Lung (tissue), 12 donors: ENCODE results near the gene PLAU. TPM values are rescaled to one million over a fixed set of nuclear protein-coding genes. Genes with fewer than 3 reads are reported as not detected.

Source experiments
- ATAC-seq: fragments of 200-7000 bp; cut with Tn5 transposase; one replicate; pipeline ENCODE4 v1.9.1; 2020; ENCODE audit warnings: moderate number of reproducible peaks; ENCODE audit not compliant: insufficient read depth, low FRiP score
- DNase-seq, 3 donors: peaks; one replicate each; pipeline ENCODE4 v3.0.0-alpha.2; 2013 to 2017
- H3K27ac ChIP-seq, 2 donors: one replicate each; pipeline ENCODE4 v1.5.1; 2013; ENCODE audit warnings: mild to moderate bottlenecking in 2 of 2, moderate library complexity in 2 of 2, control low read depth in 1 of 2, inconsistent platforms in 1 of 2, low read depth in 1 of 2, low read length in 1 of 2
- H3K27me3 ChIP-seq, 3 donors: one replicate each; pipeline ENCODE4 v1.5.1; 2013; ENCODE audit warnings: low read length in 2 of 3; ENCODE audit not compliant: control insufficient read depth in 3 of 3, insufficient read depth in 3 of 3
- H3K36me3 ChIP-seq, 4 donors: one replicate each; pipeline ENCODE4 v1.5.1; 2013; ENCODE audit warnings: low read length in 4 of 4, mild to moderate bottlenecking in 1 of 4, moderate library complexity in 1 of 4; ENCODE audit not compliant: control insufficient read depth in 4 of 4, insufficient read depth in 4 of 4
- H3K4me1 ChIP-seq, 5 donors: one replicate each; pipeline ENCODE4 v1.5.1; 2013; ENCODE audit warnings: low read length in 5 of 5, mild to moderate bottlenecking in 2 of 5, moderate library complexity in 1 of 5; ENCODE audit not compliant: control insufficient read depth in 5 of 5, insufficient read depth in 5 of 5
- H3K4me3 ChIP-seq: one replicate; pipeline ENCODE4 v1.5.1; 2013; ENCODE audit warnings: mild to moderate bottlenecking, control low read depth, moderate library complexity
- H3K9ac ChIP-seq, 2 donors: one replicate each; pipeline ENCODE4 v1.5.1; 2013; ENCODE audit warnings: low read length in 2 of 2, control low read depth in 1 of 2; ENCODE audit not compliant: insufficient read depth in 1 of 2
- H3K9me3 ChIP-seq, 4 donors: one replicate each; pipeline ENCODE4 v1.5.1; 2013; ENCODE audit warnings: low read length in 3 of 4, mild to moderate bottlenecking in 1 of 4, moderate library complexity in 1 of 4; ENCODE audit not compliant: control insufficient read depth in 4 of 4, insufficient read depth in 3 of 4
- WGBS, 2 donors: extraction: QIAGEN DNeasy Blood & Tissue Kit; methylation state at CpG; one replicate each; pipeline ENCODE4 v1.1.7; 2013; 5-methylcytosine and 5-hydroxymethylcytosine counted together
- polyA plus RNA-seq, 2 donors: library from polyadenylated mRNA; stranded (reverse); fragments of 200-250 nt; gene quantifications; one replicate each; pipeline ENCODE4 v1.2.1, GENCODE V29; 2013
- total RNA-seq, 2 donors: library from RNA; depleted of rRNA in 1 of 2; stranded (reverse); fragments of >200 nt in 1 of 2; gene quantifications; one replicate each; pipeline ENCODE4 v1.2.1, GENCODE V29; 2014 to 2021
- TF ChIP-seq, protein P1 (sequence below): IDR thresholded peaks from 2 replicates; pipeline ENCODE4 v1.5.1; 2012; ENCODE audit warnings: mild to moderate bottlenecking; ENCODE audit errors: control extremely low read depth, extremely low read depth
- donor health status: control.
- donor health status: control.
- donor health status: Bipolar disorder and iron deficiency.
- donor health status: healthy.
- donor health status: DM: yes; HTN: yes; CAD: no.

Gene PLAU
- total and polyA plus RNA-seq, 4 donors = 11.6 to 36.7 (median 18.3) TPM

DNA sequence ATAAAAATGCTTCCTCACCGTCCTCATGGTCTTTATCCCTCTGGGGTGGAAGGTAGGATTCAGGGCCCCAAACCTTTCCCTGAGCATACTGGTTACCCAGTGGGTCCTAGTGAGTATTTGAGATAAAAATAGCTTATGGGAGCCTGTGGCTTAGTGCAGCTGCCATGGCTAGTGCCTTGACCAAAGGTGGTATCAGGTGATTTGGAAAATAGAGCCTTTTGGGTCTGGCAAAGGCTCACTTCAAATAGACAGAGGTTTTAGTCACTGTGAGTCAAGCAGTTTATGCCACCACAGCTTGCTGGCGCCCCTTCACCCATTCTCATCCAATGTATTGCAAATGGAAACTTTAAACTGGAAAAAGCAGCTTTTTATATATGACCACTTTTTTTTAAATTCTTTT lies 30.4 kb downstream of the PLAU start:
- TF ChIP-seq, protein P1, sequence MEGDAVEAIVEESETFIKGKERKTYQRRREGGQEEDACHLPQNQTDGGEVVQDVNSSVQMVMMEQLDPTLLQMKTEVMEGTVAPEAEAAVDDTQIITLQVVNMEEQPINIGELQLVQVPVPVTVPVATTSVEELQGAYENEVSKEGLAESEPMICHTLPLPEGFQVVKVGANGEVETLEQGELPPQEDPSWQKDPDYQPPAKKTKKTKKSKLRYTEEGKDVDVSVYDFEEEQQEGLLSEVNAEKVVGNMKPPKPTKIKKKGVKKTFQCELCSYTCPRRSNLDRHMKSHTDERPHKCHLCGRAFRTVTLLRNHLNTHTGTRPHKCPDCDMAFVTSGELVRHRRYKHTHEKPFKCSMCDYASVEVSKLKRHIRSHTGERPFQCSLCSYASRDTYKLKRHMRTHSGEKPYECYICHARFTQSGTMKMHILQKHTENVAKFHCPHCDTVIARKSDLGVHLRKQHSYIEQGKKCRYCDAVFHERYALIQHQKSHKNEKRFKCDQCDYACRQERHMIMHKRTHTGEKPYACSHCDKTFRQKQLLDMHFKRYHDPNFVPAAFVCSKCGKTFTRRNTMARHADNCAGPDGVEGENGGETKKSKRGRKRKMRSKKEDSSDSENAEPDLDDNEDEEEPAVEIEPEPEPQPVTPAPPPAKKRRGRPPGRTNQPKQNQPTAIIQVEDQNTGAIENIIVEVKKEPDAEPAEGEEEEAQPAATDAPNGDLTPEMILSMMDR = no peak
- WGBS, 2 donors = 98% methylated on average over 2 of the region's 2 CpGs

DNA sequence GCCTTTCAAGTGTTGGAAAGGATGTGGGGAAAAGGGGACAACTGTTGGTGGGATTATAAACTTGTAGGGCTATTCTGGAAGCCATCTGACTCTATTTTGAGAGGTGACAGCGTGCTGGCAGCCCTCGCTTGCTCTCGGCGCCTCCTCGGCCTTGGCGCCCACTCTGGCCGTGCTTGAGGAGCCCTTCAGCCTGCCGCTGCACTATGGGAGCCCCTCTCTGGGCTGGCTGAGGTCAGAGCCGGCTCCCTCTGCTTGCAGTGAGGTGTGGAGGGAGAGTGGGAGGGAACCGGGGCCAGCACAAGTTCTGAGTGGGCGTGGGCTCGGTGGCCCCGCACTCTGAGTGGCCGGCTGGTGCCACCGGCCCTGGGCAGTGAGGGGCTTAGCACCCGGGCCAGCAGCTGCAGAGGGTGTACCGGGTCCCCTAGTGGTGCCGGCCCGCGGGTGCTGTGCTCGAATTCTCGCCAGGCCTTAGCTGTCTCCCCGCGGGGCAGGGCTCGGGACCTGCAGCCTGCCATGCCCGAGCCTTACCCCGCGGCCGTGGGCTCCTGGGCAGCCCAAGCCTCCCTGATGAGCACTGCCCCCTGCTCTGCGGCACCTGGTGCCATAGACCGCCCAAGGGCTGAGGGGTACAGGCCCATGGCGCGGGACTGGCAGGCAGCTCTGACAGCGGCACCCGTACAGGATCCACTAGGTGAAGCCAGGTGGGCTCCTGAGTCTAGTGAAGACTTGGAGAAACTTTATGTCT lies 33.6 kb downstream of the PLAU start:
- Histone ChIP-seq H3K4me1 (peaks cover 0 to 6% (median 0%) of the 10 kb centered on the region in 5 donors), H3K9me3 (no peaks in the 10 kb centered on the region), H3K27ac (no peak overlapping the region), H3K9ac (no peak overlapping the region), H3K4me3 (no peak overlapping the region), H3K27me3 (no peaks in the 10 kb centered on the region), H3K36me3 (no peaks in the 10 kb centered on the region)
- no peak for ATAC-seq
- 95 to 99% methylated on average over 23 to 35 of the region's 35 CpGs for WGBS, 2 donors
- TF ChIP-seq, protein P1 = no peak
- DNase-seq = no peak

More for the DNA sequence above, 30.4 kb downstream of the PLAU start:
- Histone ChIP-seq H3K36me3 (no peaks in the 10 kb centered on the region), H3K9ac (no peak overlapping the region), H3K9me3 (no peaks in the 10 kb centered on the region), H3K4me3 (no peak overlapping the region), H3K27me3 (no peaks in the 10 kb centered on the region), H3K27ac (no peak overlapping the region), H3K4me1 (peaks cover 0 to 6% (median 0%) of the 10 kb centered on the region in 5 donors)
- ATAC-seq = no peak
- DNase-seq = no peak

DNA sequence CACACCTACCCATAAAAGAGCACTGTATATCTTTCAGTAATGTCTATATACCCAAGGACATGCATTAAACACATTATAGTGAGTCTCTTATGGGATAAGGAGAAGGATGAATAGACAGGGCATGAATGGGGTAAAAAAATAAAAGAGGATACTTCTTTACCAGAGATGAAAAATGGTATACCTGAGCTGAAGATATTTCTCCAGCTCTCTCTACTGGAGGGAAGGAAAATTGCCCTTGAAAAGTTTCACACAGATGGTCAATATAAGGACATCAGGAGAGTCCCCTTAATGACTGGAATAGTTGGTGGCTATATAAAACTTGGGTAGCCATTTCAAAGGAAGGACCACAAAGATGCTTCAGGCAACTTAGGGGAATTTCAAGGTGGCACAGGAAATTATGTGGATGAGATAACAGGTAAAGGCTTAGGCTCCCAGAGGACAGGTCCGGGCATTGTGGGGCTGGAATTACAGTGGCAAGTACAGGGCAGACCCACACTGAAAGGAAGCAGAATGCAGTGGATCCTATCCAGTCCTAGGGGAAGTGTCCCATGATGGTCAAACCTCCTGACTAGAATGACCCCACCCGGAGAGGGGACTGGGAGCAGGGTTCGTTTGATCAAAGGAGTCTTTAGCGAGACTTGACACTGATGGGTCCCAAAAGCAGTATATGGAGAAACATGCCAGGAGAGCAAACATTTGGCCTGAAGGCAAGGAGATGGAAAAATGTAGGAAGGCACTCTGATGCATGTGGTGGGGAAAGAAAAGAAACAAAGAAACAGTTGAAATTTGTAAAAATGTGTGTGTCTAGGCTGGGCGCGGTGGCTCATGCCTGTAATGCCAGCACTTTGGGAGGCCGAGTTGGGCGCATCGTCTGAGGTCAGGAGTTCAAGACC lies 35.6 kb downstream of the PLAU start:
- Histone ChIP-seq H3K9me3 (no peaks in the 10 kb centered on the region), H3K9ac (no peak overlapping the region), H3K36me3 (no peaks in the 10 kb centered on the region), H3K4me1 (no peaks in the 10 kb centered on the region), H3K27me3 (no peaks in the 10 kb centered on the region), H3K27ac (no peak overlapping the region), H3K4me3 (no peak overlapping the region)
- WGBS, 2 donors = 86 to 90% methylated on average over 9 of the region's 9 CpGs
- DNase-seq = no peak
- ATAC-seq = no peak
- TF ChIP-seq, protein P1 = no peak
